ENCODE results near the gene MBP. TPM values are rescaled to one million over a fixed set of nuclear protein-coding genes. Genes with fewer than 3 reads are reported as not detected.

Gene MBP
- total and polyA plus RNA-seq, 2 of the 13 experiments (the other 11 are each of a cell fraction or from before 2014, with no cell fraction given), result 5.0 to 8.5 TPM

DNA sequence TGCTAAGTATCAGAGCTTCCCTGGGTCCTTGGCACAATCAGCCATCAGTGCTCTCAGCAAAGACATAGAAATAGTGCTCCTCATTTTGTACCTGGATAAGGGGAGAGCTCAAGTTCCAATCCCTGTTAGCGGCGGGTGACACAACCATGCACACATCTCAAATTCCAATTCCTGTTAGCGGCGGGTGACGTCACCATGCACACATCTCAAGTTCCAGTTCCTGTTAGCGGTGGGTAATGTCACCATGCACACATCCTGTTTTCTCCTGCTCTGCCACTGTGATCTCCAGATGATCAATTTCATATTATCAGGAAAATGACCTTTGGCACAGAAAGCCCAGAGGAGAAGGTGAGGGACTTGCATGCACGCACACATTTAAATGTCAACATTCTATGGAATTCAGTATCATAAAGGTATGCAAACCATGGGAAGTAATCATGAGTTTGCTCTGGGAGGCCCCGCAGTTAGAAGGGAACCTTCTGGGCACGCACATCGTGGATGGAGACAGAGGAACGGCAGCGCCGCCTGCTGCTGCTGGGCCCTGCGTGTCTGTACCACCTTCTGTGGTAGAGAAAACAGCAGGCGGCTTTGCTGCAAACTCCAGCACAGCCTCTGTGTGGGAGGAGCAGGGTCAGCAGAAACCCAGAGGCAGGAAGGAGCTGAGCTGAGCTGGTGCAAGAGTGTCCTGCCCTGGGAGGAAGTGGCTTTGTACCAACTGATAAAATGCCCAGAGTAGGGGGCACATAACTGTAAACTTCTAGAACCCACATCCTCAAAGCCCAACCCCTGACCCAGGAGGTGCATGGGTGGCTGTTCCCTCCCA lies 77.8 kb downstream of the MBP start (continued):
- TF ChIP-seq, protein P1, sequence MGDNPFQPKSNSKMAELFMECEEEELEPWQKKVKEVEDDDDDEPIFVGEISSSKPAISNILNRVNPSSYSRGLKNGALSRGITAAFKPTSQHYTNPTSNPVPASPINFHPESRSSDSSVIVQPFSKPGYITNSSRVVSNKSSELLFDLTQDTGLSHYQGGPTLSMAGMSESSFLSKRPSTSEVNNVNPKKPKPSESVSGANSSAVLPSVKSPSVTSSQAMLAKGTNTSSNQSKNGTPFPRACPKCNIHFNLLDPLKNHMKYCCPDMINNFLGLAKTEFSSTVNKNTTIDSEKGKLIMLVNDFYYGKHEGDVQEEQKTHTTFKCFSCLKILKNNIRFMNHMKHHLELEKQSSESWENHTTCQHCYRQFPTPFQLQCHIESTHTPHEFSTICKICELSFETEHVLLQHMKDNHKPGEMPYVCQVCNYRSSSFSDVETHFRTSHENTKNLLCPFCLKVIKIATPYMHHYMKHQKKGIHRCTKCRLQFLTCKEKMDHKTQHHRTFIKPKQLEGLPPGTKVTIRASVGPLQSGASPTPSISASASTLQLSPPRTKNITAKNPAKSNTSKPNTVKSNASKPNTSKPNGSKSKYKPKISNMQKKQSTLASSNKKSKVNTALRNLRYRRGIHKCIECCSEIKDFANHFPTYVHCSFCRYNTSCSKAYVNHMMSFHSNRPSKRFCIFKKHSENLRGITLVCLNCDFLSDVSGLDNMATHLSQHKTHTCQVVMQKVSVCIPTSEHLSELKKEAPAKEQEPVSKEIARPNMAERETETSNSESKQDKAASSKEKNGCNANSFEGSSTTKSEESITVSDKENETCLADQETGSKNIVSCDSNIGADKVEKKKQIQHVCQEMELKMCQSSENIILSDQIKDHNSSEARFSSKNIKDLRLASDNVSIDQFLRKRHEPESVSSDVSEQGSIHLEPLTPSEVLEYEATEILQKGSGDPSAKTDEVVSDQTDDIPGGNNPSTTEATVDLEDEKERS (CRISPR knock-in tag; IDR thresholded peaks at IDR 0.05), result peak; percentile 75; the same call in 1 of the 2 replicates
- no peak for TF ChIP-seq ATM (IDR thresholded peaks at IDR 0.05; ENCODE audit: borderline replicate concordance)
- no peak for TF ChIP-seq MTF2 (CRISPR knock-in tag; IDR thresholded peaks at IDR 0.05; ENCODE audit: borderline replicate concordance)
- peak; percentile 62 for TF ChIP-seq PHF21A (CRISPR knock-in tag; IDR thresholded peaks at IDR 0.05)
- TF ChIP-seq, protein P2, sequence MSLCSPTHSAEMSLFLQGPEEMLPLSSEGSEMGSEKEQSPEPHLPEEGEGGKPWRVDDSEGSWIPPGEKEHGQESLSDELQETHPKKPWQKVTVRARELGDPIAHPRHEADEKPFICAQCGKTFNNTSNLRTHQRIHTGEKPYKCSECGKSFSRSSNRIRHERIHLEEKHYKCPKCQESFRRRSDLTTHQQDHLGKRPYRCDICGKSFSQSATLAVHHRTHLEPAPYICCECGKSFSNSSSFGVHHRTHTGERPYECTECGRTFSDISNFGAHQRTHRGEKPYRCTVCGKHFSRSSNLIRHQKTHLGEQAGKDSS (CRISPR knock-in tag; IDR thresholded peaks at IDR 0.05; ENCODE audit: borderline replicate concordance, low read depth), result peak; percentile 81; the same call in 1 of the 2 replicates
- TF ChIP-seq ZBTB21 (CRISPR knock-in tag; IDR thresholded peaks at IDR 0.05), result peak; percentile 96
- TF ChIP-seq, protein P3, sequence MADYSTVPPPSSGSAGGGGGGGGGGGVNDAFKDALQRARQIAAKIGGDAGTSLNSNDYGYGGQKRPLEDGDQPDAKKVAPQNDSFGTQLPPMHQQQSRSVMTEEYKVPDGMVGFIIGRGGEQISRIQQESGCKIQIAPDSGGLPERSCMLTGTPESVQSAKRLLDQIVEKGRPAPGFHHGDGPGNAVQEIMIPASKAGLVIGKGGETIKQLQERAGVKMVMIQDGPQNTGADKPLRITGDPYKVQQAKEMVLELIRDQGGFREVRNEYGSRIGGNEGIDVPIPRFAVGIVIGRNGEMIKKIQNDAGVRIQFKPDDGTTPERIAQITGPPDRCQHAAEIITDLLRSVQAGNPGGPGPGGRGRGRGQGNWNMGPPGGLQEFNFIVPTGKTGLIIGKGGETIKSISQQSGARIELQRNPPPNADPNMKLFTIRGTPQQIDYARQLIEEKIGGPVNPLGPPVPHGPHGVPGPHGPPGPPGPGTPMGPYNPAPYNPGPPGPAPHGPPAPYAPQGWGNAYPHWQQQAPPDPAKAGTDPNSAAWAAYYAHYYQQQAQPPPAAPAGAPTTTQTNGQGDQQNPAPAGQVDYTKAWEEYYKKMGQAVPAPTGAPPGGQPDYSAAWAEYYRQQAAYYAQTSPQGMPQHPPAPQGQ (CRISPR knock-in tag; IDR thresholded peaks at IDR 0.05; ENCODE audit: borderline replicate concordance), result no peak
- TF ChIP-seq, protein P4, sequence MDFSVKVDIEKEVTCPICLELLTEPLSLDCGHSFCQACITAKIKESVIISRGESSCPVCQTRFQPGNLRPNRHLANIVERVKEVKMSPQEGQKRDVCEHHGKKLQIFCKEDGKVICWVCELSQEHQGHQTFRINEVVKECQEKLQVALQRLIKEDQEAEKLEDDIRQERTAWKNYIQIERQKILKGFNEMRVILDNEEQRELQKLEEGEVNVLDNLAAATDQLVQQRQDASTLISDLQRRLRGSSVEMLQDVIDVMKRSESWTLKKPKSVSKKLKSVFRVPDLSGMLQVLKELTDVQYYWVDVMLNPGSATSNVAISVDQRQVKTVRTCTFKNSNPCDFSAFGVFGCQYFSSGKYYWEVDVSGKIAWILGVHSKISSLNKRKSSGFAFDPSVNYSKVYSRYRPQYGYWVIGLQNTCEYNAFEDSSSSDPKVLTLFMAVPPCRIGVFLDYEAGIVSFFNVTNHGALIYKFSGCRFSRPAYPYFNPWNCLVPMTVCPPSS (IDR thresholded peaks at IDR 0.05), result no peak
- 0 out of 2 replicates have a peak, but pooled peaks have one; percentile 54 for TF ChIP-seq JUNB (CRISPR knock-in tag; IDR thresholded peaks at IDR 0.05; ENCODE audit: borderline replicate concordance)
- TF ChIP-seq FOSL2 (CRISPR knock-in tag; IDR thresholded peaks at IDR 0.05), result peak; percentile 62
- TF ChIP-seq, protein P5, sequence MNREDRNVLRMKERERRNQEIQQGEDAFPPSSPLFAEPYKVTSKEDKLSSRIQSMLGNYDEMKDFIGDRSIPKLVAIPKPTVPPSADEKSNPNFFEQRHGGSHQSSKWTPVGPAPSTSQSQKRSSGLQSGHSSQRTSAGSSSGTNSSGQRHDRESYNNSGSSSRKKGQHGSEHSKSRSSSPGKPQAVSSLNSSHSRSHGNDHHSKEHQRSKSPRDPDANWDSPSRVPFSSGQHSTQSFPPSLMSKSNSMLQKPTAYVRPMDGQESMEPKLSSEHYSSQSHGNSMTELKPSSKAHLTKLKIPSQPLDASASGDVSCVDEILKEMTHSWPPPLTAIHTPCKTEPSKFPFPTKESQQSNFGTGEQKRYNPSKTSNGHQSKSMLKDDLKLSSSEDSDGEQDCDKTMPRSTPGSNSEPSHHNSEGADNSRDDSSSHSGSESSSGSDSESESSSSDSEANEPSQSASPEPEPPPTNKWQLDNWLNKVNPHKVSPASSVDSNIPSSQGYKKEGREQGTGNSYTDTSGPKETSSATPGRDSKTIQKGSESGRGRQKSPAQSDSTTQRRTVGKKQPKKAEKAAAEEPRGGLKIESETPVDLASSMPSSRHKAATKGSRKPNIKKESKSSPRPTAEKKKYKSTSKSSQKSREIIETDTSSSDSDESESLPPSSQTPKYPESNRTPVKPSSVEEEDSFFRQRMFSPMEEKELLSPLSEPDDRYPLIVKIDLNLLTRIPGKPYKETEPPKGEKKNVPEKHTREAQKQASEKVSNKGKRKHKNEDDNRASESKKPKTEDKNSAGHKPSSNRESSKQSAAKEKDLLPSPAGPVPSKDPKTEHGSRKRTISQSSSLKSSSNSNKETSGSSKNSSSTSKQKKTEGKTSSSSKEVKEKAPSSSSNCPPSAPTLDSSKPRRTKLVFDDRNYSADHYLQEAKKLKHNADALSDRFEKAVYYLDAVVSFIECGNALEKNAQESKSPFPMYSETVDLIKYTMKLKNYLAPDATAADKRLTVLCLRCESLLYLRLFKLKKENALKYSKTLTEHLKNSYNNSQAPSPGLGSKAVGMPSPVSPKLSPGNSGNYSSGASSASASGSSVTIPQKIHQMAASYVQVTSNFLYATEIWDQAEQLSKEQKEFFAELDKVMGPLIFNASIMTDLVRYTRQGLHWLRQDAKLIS (CRISPR knock-in tag; IDR thresholded peaks at IDR 0.05), result no peak

All from HepG2 (cell line).